NT2/D1 (cell line): ENCODE data around the gene LAMB4.

Source experiments
- SUZ12 ChIP-seq: IDR thresholded peaks from 2 replicates; pipeline ENCODE4 v1.6.1; 2011; ENCODE audit not compliant: insufficient read length, insufficient read depth; ENCODE audit errors: extremely low read depth
- YY1 ChIP-seq: IDR thresholded peaks from 2 replicates; pipeline ENCODE4 v1.6.1; 2011; ENCODE audit not compliant: insufficient read length, insufficient read depth
- ZNF274 ChIP-seq: IDR thresholded peaks from 2 replicates; pipeline ENCODE4 v1.6.1; 2011; ENCODE audit warnings: mild to moderate bottlenecking, low read depth, low read length

DNA sequence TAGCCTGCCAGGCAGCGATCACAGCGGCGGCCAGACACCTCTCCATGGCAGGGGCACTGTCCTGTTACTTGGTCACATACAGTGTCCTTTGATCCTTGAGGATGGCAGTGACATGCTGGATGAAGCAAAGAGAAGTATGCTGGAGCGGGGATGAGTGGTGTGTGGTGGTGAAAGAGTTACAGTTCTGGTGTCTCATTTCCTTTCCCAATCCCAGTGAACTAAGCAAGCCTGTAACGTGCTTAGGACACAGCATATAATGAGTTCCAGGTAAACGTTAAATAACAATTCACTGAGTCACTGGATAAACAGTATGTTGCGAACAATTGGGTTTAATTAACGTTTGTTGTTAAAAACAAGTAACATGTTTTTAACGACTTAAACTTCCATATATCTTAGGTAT is 63.7 kb downstream of the LAMB4 start:
- no peak for TF ChIP-seq ZNF274
- no peak for TF ChIP-seq SUZ12
- no peak for TF ChIP-seq YY1
